HG03175 (cell line): Measurements from ENCODE around the gene CNTN5.
A peak's percentile ranks its signal among the peaks of the same experiment; 100 is the strongest.
"Not testable (repeated sequence)": the region's sequence is repeated elsewhere in the genome, so short reads cannot be mapped to it uniquely, and the experiment has no call there.

Experiments used
- ATAC-seq: cut with Tn5 transposase; IDR thresholded peaks from one replicate; pipeline ENCODE4 v1.9.1; 2021; ENCODE audit warnings: mild to moderate bottlenecking, moderate library complexity; ENCODE audit not compliant: unreplicated experiment

CNTN5 gene

GRCh38 chr11:99020352-99021225 lies at the start of gene CNTN5:
TSS of gene CNTN5 (plus strand) at chr11:99020949.
- peak; percentile 37 for ATAC-seq

- no peak for ATAC-seq
Observed at GRCh38 chr11:98979205-98979604, 41.5 kb upstream of the CNTN5 start.

- ATAC-seq: peak; percentile 77
Observed at GRCh38 chr11:99015634-99016454, 4.9 kb upstream of the CNTN5 start.

- no peak for ATAC-seq
Observed at GRCh38 chr11:99019696-99020095, 1.1 kb upstream of the CNTN5 start.

- no peak for ATAC-seq
Observed at GRCh38 chr11:99037057-99037456, 16.3 kb downstream of the CNTN5 start.

- ATAC-seq: no peak
Observed at GRCh38 chr11:99063331-99063730, 42.6 kb downstream of the CNTN5 start.

- ATAC-seq: no peak
Observed at GRCh38 chr11:99065121-99065520, 44.4 kb downstream of the CNTN5 start.

GRCh38 chr11:99066618-99067317 lies 46.0 kb downstream of the CNTN5 start:
- ATAC-seq: no peak

GRCh38 chr11:99068832-99069231 lies 48.1 kb downstream of the CNTN5 start:
- no peak for ATAC-seq

GRCh38 chr11:99069856-99070444 lies 49.2 kb downstream of the CNTN5 start:
- ATAC-seq: peak; percentile 80

- ATAC-seq: no peak
Observed at GRCh38 chr11:99079576-99079975, 58.8 kb downstream of the CNTN5 start.

- ATAC-seq: no peak
Observed at GRCh38 chr11:99080154-99080553, 59.4 kb downstream of the CNTN5 start.

- ATAC-seq: peak; percentile 30
Observed at GRCh38 chr11:99098258-99098657, 77.5 kb downstream of the CNTN5 start.

- ATAC-seq: peak; percentile 91
Observed at GRCh38 chr11:99098751-99099150, 78.0 kb downstream of the CNTN5 start.

GRCh38 chr11:99117603-99118002 lies 96.9 kb downstream of the CNTN5 start:
- no peak for ATAC-seq

GRCh38 chr11:99133862-99134261 lies 113.1 kb downstream of the CNTN5 start:
- not testable (repeated sequence) for ATAC-seq

- ATAC-seq: no peak
Observed at GRCh38 chr11:99135508-99135907, 114.8 kb downstream of the CNTN5 start.

- no peak for ATAC-seq
Observed at GRCh38 chr11:99142237-99142636, 121.5 kb downstream of the CNTN5 start.

GRCh38 chr11:99148352-99148751 lies 127.6 kb downstream of the CNTN5 start:
- ATAC-seq: no peak

- ATAC-seq: no peak
Observed at GRCh38 chr11:99154277-99154676, 133.5 kb downstream of the CNTN5 start.

GRCh38 chr11:99160447-99160846 lies 139.7 kb downstream of the CNTN5 start:
- no peak for ATAC-seq
